Glutamatergic neuron (in vitro differentiated cells): ENCODE measurements around the gene CLIP1. TPM values are rescaled to one million over a fixed set of nuclear protein-coding genes. Genes with fewer than 3 reads are reported as not detected.
"Not testable (repeated sequence)": the region's sequence is repeated elsewhere in the genome, so short reads cannot be mapped to it uniquely, and the experiment has no call there.

Experiments used
- DNase-seq: peaks from one replicate; pipeline ENCODE4 v3.0.0; 2022
- H3K27ac Mint-ChIP-seq: one replicate; pipeline ENCODE4 v1.8.0; 2020; ENCODE audit warnings: mild to moderate bottlenecking, mixed read lengths, inconsistent platforms; ENCODE audit not compliant: unreplicated experiment
- H3K27me3 Mint-ChIP-seq: one replicate; pipeline ENCODE4 v1.8.0; 2020; ENCODE audit warnings: mild to moderate bottlenecking, moderate library complexity, mixed read lengths, inconsistent platforms; ENCODE audit not compliant: unreplicated experiment
- H3K36me3 Mint-ChIP-seq: one replicate; pipeline ENCODE4 v1.8.0; 2020; ENCODE audit warnings: mild to moderate bottlenecking, mixed read lengths, inconsistent platforms; ENCODE audit not compliant: unreplicated experiment
- H3K4me1 Mint-ChIP-seq: one replicate; pipeline ENCODE4 v1.8.0; 2020; ENCODE audit warnings: mild to moderate bottlenecking, low read depth, mixed read lengths, inconsistent platforms; ENCODE audit not compliant: unreplicated experiment
- H3K4me3 Mint-ChIP-seq: one replicate; pipeline ENCODE4 v1.8.0; 2020; ENCODE audit warnings: mild to moderate bottlenecking, mixed read lengths, inconsistent platforms; ENCODE audit not compliant: unreplicated experiment
- H3K9me3 Mint-ChIP-seq: one replicate; pipeline ENCODE4 v1.8.0; 2020; ENCODE audit warnings: mild to moderate bottlenecking, moderate library complexity, mixed read lengths, inconsistent platforms; ENCODE audit not compliant: unreplicated experiment
- total RNA-seq: library from RNA; stranded (reverse); fragmentation: NEBNext Ultra II Directional; extraction: Animal tissue kit (Norgen Biotek cat#: 25700); gene quantifications from one replicate; pipeline ENCODE4 v1.2.1, GENCODE V29; 2021; ENCODE audit not compliant: unreplicated experiment
- TF ChIP-seq, protein P1 (sequence below): fragments of 200-600 bp; sonication (generic); IDR thresholded peaks from one replicate; pipeline ENCODE4 v1.5.0; 2021; ENCODE audit not compliant: partially characterized antibody, unreplicated experiment

Gene CLIP1
- total RNA-seq, 1 donor from 2014 or later, result 65.7 TPM

DNA sequence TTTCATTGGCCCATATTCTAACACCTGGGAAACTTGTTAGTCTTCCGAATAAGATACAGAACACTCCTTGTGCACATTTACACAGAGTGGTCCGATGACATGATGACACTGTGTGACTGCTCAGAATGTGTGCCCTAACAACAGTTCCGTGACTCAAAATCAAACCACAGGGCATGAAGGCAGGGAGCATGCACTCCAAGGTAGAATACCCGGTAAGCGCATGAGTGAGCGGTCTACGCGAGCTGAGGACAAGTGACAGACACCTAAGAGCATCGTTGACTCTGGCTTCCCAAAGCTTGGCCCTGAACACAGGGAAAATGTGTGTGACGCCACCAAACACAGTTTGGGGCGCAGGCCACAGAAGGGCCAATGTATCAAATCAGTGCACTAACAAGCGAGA lies 18.6 kb downstream of the CLIP1 start:
- Mint-ChIP-seq H3K27ac (no peak overlapping the region), H3K4me1 (peaks cover 15% of the 10 kb centered on the region), H3K9me3 (no peaks in the 10 kb centered on the region), H3K4me3 (no peak overlapping the region), H3K36me3 (no peaks in the 10 kb centered on the region), H3K27me3 (peaks cover 2% of the 10 kb centered on the region)
- DNase-seq, result no peak
- TF ChIP-seq, protein P1, sequence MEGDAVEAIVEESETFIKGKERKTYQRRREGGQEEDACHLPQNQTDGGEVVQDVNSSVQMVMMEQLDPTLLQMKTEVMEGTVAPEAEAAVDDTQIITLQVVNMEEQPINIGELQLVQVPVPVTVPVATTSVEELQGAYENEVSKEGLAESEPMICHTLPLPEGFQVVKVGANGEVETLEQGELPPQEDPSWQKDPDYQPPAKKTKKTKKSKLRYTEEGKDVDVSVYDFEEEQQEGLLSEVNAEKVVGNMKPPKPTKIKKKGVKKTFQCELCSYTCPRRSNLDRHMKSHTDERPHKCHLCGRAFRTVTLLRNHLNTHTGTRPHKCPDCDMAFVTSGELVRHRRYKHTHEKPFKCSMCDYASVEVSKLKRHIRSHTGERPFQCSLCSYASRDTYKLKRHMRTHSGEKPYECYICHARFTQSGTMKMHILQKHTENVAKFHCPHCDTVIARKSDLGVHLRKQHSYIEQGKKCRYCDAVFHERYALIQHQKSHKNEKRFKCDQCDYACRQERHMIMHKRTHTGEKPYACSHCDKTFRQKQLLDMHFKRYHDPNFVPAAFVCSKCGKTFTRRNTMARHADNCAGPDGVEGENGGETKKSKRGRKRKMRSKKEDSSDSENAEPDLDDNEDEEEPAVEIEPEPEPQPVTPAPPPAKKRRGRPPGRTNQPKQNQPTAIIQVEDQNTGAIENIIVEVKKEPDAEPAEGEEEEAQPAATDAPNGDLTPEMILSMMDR, result no peak

DNA sequence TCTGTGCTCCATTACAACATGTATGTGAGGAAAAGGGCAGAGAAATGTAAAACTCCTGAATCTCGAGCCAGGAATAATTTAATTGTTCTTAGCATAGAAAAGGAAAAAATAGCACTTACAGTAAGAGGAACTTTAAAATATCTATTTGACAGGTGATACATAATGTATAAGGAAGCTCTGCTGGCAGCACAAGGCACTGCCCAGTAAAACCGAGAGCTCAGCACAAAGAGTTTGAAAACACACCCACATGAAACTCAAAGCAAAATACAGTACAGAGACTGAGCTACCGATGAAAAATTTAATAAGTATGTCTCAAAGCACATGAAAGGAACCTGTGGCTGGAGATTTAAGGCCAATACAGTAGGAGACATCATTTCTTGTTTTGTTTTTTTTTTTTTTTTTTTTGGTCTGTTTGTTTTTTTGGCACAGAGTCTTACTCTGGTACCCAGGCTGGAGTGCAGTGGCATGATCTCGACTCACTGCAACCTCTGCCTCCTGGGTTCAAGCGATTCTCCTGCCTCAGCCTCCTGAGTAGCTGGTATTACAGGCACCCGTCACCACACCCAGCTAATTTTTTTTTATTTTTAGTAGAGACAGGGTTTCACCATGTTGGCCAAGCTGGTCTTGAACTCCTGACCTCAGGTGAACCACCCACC lies 19.2 kb downstream of the CLIP1 start:
- TF ChIP-seq, protein P1, result no peak
- Mint-ChIP-seq H3K9me3 (no peaks in the 10 kb centered on the region), H3K4me1 (peaks cover 15% of the 10 kb centered on the region), H3K27ac (no peak overlapping the region), H3K4me3 (no peak overlapping the region), H3K27me3 (peaks cover 2% of the 10 kb centered on the region), H3K36me3 (no peaks in the 10 kb centered on the region)
- no peak for DNase-seq

DNA sequence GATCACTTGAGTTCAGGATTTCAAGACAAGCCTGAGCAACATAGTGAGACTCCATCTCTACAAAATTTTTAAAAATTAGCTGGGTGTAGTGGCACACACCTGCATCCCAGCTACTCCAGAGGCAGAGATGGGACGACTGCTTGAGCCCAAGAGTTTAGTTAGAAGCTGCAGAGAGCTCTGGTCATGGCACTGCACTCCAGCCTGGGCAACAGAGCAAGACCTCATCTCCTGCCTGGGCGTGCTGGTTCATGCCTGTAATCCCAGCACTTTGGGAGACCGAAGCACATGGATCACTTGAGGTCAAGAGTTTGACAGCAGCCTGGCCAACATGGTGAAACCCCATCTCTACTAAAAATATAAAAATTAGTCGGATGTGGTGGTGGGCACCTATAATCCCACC lies 20.2 kb downstream of the CLIP1 start:
- H3K27ac Mint-ChIP-seq, result no peak overlapping the region
- peaks cover 2% of the 10 kb centered on the region for H3K27me3 Mint-ChIP-seq
- H3K9me3 Mint-ChIP-seq, result no peaks in the 10 kb centered on the region
- no peak overlapping the region for H3K4me3 Mint-ChIP-seq
- H3K4me1 Mint-ChIP-seq, result peaks cover 15% of the 10 kb centered on the region
- DNase-seq, result no peak
- TF ChIP-seq, protein P1, result no peak
- no peaks in the 10 kb centered on the region for H3K36me3 Mint-ChIP-seq

DNA sequence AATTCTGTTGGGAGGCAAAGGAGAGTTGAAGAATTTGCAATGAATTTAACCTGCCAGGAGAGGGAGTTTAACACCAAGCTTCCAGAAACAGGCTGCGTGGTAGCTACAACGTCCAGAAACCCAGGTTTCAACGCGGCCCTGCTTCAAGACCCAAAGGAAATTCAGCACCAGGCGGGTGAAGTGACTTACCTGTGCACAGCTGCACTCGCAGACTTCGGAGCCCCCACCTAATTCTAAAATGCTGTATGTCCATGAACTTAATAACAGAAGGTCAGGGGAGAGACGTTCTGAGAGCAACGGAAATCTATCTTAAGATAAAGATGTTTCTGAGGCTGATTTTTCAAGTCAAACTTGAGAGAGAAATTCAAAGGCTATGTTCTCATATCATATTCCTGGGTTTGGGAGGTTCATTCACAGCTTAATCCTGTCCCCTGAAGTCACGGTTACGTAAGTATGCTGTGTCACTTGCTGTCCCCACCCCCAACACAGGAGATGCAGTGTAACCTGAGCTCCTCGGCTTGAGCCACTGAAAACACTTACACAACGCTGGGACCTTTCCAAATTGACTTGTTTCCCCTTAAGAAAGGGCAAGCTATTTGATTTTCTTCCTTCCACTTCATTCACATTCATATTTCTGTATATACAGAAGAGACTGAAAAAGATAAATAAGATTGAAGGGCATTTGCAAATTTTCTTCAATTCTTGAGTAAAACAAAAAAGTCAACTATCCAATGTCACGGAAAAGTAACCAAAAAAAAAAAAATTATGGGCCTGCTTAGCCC lies 22.7 kb downstream of the CLIP1 start:
- peak; percentile 53 for DNase-seq
- Mint-ChIP-seq H3K4me1 (peaks cover 11% of the 10 kb centered on the region), H3K9me3 (no peaks in the 10 kb centered on the region), H3K36me3 (no peaks in the 10 kb centered on the region), H3K4me3 (peak overlapping the region; percentile 63), H3K27ac (peak overlapping the region; percentile 49), H3K27me3 (peaks cover 3% of the 10 kb centered on the region)
- TF ChIP-seq, protein P1, result peak; percentile 60

DNA sequence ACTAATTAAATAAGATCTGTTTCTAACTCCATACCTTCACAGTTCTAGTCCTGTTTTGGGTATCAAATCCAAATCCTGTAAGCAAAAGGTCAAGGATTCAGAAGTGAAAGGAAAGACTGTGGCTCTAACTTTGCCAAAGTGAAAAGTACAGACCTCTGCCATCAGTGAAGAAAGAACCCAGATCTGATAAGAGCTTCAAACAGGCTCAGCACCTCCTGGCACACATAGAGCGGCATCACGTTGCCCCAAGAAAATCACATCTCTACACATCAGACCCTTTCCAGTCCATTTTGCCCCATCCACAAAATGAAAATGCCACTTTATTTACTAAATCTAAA lies 23.2 kb downstream of the CLIP1 start:
- Mint-ChIP-seq H3K4me3 (no peak overlapping the region), H3K36me3 (no peaks in the 10 kb centered on the region), H3K9me3 (no peaks in the 10 kb centered on the region), H3K4me1 (peaks cover 11% of the 10 kb centered on the region), H3K27ac (no peak overlapping the region), H3K27me3 (peaks cover 3% of the 10 kb centered on the region)
- TF ChIP-seq, protein P1, result no peak
- no peak for DNase-seq

DNA sequence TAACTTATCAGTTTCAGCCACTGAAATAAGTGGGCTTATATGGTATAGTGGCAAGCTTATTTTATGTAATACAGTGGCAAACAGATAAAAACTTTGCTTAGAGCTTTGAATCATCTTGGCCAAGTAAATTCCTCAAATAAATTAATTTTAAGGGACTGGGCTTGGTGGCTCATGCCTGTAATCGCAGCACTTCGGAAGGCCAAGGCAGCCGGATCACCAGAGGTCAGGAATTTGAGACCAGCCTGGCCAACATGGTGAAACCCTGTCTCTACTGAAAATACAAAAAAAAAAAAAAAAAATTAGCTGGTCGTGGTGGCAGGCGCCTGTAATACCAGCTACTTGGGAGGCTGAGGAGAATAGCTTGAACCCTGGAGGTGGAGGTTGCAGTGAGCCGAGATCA lies 24.5 kb downstream of the CLIP1 start:
- not testable (repeated sequence) for H3K27me3 Mint-ChIP-seq, H3K27ac Mint-ChIP-seq, H3K4me3 Mint-ChIP-seq, H3K9me3 Mint-ChIP-seq, H3K36me3 Mint-ChIP-seq, DNase-seq
- H3K4me1 Mint-ChIP-seq, result peaks cover 11% of the 10 kb centered on the region
